Vagina (tissue), 2 donors: ENCODE measurements around the gene SKAP1.
"Not testable (repeated sequence)": the region's sequence is repeated elsewhere in the genome, so short reads cannot be mapped to it uniquely, and the experiment has no call there.

Source experiments
- POLR2A ChIP-seq, 2 donors: fragments of 450-650 bp; IDR thresholded peaks; one replicate each; pipeline ENCODE4 v1.6.1; 2017; ENCODE audit warnings: antibody characterized with exemption in 2 of 2, mild to moderate bottlenecking in 2 of 2, moderate library complexity in 2 of 2
- TF ChIP-seq, protein P1 (sequence below), 3 experiments: fragments of 450-650 bp in 2 of 3; fragments of 200-600 bp in 1 of 3; sonication (generic) in 1 of 3; IDR thresholded peaks; one replicate each; pipeline ENCODE4 v1.5.1; 2017 to 2019; ENCODE audit warnings: antibody characterized with exemption in 3 of 3, mild to moderate bottlenecking in 2 of 3, moderate library complexity in 2 of 3

DNA sequence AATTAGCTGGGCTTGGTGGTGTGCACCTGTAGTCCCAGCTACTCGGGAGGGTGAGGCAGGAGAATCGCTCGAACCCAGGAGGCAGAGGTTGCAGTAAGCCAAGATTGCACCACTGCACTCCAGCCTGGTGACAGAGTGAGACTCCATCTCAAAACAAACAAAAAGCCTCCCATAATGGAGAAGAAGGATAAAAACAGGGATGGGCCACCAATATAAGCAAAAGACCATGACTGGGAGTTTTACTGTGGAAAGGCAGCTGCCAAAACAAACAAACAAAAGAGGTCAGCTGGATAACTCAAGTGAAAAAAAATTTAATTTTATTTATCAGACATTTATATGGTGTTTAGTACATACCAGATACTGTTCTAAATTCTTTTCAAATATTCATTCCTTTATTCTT, 8.0 kb downstream of the SKAP1 start:
- TF ChIP-seq, protein P1, sequence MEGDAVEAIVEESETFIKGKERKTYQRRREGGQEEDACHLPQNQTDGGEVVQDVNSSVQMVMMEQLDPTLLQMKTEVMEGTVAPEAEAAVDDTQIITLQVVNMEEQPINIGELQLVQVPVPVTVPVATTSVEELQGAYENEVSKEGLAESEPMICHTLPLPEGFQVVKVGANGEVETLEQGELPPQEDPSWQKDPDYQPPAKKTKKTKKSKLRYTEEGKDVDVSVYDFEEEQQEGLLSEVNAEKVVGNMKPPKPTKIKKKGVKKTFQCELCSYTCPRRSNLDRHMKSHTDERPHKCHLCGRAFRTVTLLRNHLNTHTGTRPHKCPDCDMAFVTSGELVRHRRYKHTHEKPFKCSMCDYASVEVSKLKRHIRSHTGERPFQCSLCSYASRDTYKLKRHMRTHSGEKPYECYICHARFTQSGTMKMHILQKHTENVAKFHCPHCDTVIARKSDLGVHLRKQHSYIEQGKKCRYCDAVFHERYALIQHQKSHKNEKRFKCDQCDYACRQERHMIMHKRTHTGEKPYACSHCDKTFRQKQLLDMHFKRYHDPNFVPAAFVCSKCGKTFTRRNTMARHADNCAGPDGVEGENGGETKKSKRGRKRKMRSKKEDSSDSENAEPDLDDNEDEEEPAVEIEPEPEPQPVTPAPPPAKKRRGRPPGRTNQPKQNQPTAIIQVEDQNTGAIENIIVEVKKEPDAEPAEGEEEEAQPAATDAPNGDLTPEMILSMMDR (IDR thresholded peaks at IDR 0.05): not testable (repeated sequence)
- TF ChIP-seq POLR2A (IDR thresholded peaks at IDR 0.05): not testable (repeated sequence)
